Measurements from ENCODE around the gene LYRM7. TPM values are rescaled to one million over a fixed set of nuclear protein-coding genes. Genes with fewer than 3 reads are reported as not detected.
"Not testable (repeated sequence)": the region's sequence is repeated elsewhere in the genome, so short reads cannot be mapped to it uniquely, and the experiment has no call there.

LYRM7 gene
- total and polyA plus RNA-seq, 5 experiments from 2014 or later = 9.3 to 17.7 (median 13.6) TPM

GRCh38 chr5:131185523-131186104 lies 14.9 kb downstream of the LYRM7 start:
- Mint-ChIP-seq H3K36me3 (peaks cover 6 to 46% (median 15%) of the 10 kb centered on the region in 3 donors), H3K4me3 (no peak overlapping the region)

GRCh38 chr5:131186561-131187256 lies 16.0 kb downstream of the LYRM7 start:
- POLR2A ChIA-PET = no interaction called here
- Mint-ChIP-seq H3K36me3 (peaks cover 6 to 47% (median 15%) of the 10 kb centered on the region in 3 donors), H3K27ac (no peak overlapping the region), H3K9me3 (no peaks in the 10 kb centered on the region), H3K4me1 (peaks cover 2 to 11% (median 7%) of the 10 kb centered on the region in 4 donors), H3K4me3 (no peak overlapping the region), H3K27me3 (no peaks in the 10 kb centered on the region)
- ATAC-seq = no peak
- no peak for DNase-seq

More at GRCh38 chr5:131185523-131186104, 14.9 kb downstream of the LYRM7 start:
- Mint-ChIP-seq H3K4me1 (peaks cover 0 to 11% (median 7%) of the 10 kb centered on the region in 4 donors), H3K27me3 (no peaks in the 10 kb centered on the region), H3K27ac (no peak overlapping the region), H3K9me3 (no peaks in the 10 kb centered on the region)
- no peak for DNase-seq
- ATAC-seq = no peak
- POLR2A ChIA-PET = no interaction called here

- Mint-ChIP-seq H3K27ac (peak overlapping the region in 1 of 10 donors; percentile 31), H3K36me3 (peaks cover 1 to 26% (median 7%) of the 10 kb centered on the region in 3 donors), H3K4me1 (peaks cover 4 to 17% (median 10%) of the 10 kb centered on the region in 4 donors), H3K9me3 (no peaks in the 10 kb centered on the region), H3K27me3 (no peaks in the 10 kb centered on the region), H3K4me3 (no peak overlapping the region)
- POLR2A ChIA-PET = interaction anchor here (1.0 kb wide), 1 partner anchor 9 kb away, joined by 3 read pairs; no protein-coding TSS in a partner anchor
- DNase-seq (no peak), ATAC-seq (no peak)
These were observed 22.4 kb downstream of the LYRM7 start for GRCh38 chr5:131193106-131193505.

GRCh38 chr5:131193897-131194296 lies 23.2 kb downstream of the LYRM7 start:
- Mint-ChIP-seq H3K36me3 (peaks cover 4 to 25% (median 7%) of the 10 kb centered on the region in 3 donors), H3K4me1 (peaks cover 6 to 20% (median 10%) of the 10 kb centered on the region in 4 donors), H3K27ac (peak overlapping the region in 2 of 10 donors; percentile 34 to 61)
- H3K9me3 Mint-ChIP-seq, H3K27me3 Mint-ChIP-seq, ATAC-seq, DNase-seq, H3K4me3 Mint-ChIP-seq: not testable (repeated sequence)
- POLR2A ChIA-PET = interaction anchor here (1.0 kb wide), 1 partner anchor 8 kb away, joined by 3 read pairs; no protein-coding TSS in a partner anchor

- no peak overlapping the region for H3K4me3 Mint-ChIP-seq
- peaks cover 6 to 20% (median 10%) of the 10 kb centered on the region in 4 donors for H3K4me1 Mint-ChIP-seq
- POLR2A ChIA-PET = interaction anchor here (1.0 kb wide), 1 partner anchor 68 kb away, joined by 3 read pairs; no protein-coding TSS in a partner anchor
- no peak for ATAC-seq
- no peaks in the 10 kb centered on the region for H3K9me3 Mint-ChIP-seq
- no peak for DNase-seq
- no peaks in the 10 kb centered on the region for H3K27me3 Mint-ChIP-seq
- H3K27ac Mint-ChIP-seq = peak overlapping the region in 3 of 10 donors; percentile 2 to 61 (median 36)
- H3K36me3 Mint-ChIP-seq = peaks cover 4 to 20% (median 7%) of the 10 kb centered on the region in 3 donors
These were observed 24.0 kb downstream of the LYRM7 start for GRCh38 chr5:131194725-131195124.

- H3K4me3 Mint-ChIP-seq = no peak overlapping the region
- POLR2A ChIA-PET = interaction anchor here (0.5 to 1.5 kb wide), 2 partner anchors 14 to 179 kb away, joined by 3 to 5 read pairs; no protein-coding TSS in a partner anchor
- peak overlapping the region in 6 of 10 donors; percentile 4 to 69 (median 54) for H3K27ac Mint-ChIP-seq
- DNase-seq (no peak), ATAC-seq (no peak)
- peaks cover 4 to 19% (median 11%) of the 10 kb centered on the region in 3 donors for H3K36me3 Mint-ChIP-seq
- H3K9me3 Mint-ChIP-seq = no peaks in the 10 kb centered on the region
- no peaks in the 10 kb centered on the region for H3K27me3 Mint-ChIP-seq
- H3K4me1 Mint-ChIP-seq = peaks cover 6 to 19% (median 10%) of the 10 kb centered on the region in 4 donors
These were observed 25.0 kb downstream of the LYRM7 start for GRCh38 chr5:131195696-131196095.

- H3K4me1 Mint-ChIP-seq = peaks cover 6 to 19% (median 10%) of the 10 kb centered on the region in 4 donors
- no peaks in the 10 kb centered on the region for H3K9me3 Mint-ChIP-seq
- no peak overlapping the region for H3K4me3 Mint-ChIP-seq
- peaks cover 4 to 19% (median 11%) of the 10 kb centered on the region in 3 donors for H3K36me3 Mint-ChIP-seq
- ATAC-seq = no peak
- no peak for DNase-seq
- H3K27ac Mint-ChIP-seq = peak overlapping the region in 3 of 10 donors; percentile 3 to 58 (median 34)
- H3K27me3 Mint-ChIP-seq = no peaks in the 10 kb centered on the region
- POLR2A ChIA-PET = interaction anchor here (0.6 to 1.9 kb wide), 4 partner anchors 8 to 79 kb away, joined by 3 to 6 read pairs (median 4); no protein-coding TSS in a partner anchor
These were observed 25.6 kb downstream of the LYRM7 start for GRCh38 chr5:131196331-131196730.

GRCh38 chr5:131198625-131199024 lies 27.9 kb downstream of the LYRM7 start:
- DNase-seq = no peak
- no peak for ATAC-seq
- POLR2A ChIA-PET = interaction anchor here (0.7 kb wide), 2 partner anchors 123 to 168 kb away, joined by 3 to 6 read pairs; no protein-coding TSS in a partner anchor
- no peaks in the 10 kb centered on the region for H3K9me3 Mint-ChIP-seq
- no peaks in the 10 kb centered on the region for H3K27me3 Mint-ChIP-seq
- no peak overlapping the region for H3K27ac Mint-ChIP-seq
- peaks cover 4 to 16% (median 11%) of the 10 kb centered on the region in 3 donors for H3K36me3 Mint-ChIP-seq
- no peak overlapping the region for H3K4me3 Mint-ChIP-seq
- H3K4me1 Mint-ChIP-seq = peaks cover 6 to 17% (median 9%) of the 10 kb centered on the region in 4 donors

GRCh38 chr5:131200560-131200959 lies 29.8 kb downstream of the LYRM7 start:
- no peaks in the 10 kb centered on the region for H3K9me3 Mint-ChIP-seq
- no peak overlapping the region for H3K4me3 Mint-ChIP-seq
- H3K4me1 Mint-ChIP-seq = peaks cover 2 to 11% (median 6%) of the 10 kb centered on the region in 4 donors
- no peak for DNase-seq
- H3K27ac Mint-ChIP-seq = no peak overlapping the region
- H3K36me3 Mint-ChIP-seq = peaks cover 4 to 17% (median 11%) of the 10 kb centered on the region in 3 donors
- ATAC-seq = no peak
- POLR2A ChIA-PET = no interaction called here
- no peaks in the 10 kb centered on the region for H3K27me3 Mint-ChIP-seq

- H3K27me3 Mint-ChIP-seq = no peaks in the 10 kb centered on the region
- H3K4me3 Mint-ChIP-seq = no peak overlapping the region
- peaks cover 11 to 34% (median 28%) of the 10 kb centered on the region in 4 donors for H3K4me1 Mint-ChIP-seq
- peaks cover 0 to 7% (median 7%) of the 10 kb centered on the region in 3 donors for H3K36me3 Mint-ChIP-seq
- no peaks in the 10 kb centered on the region for H3K9me3 Mint-ChIP-seq
- POLR2A ChIA-PET = no interaction called here
- no peak for ATAC-seq
- no peak for DNase-seq
- H3K27ac Mint-ChIP-seq = peak overlapping the region in 1 of 10 donors; percentile 40
These were observed 34.2 kb downstream of the LYRM7 start for GRCh38 chr5:131204964-131205363.

GRCh38 chr5:131206061-131206460 lies 35.3 kb downstream of the LYRM7 start:
- H3K4me1 Mint-ChIP-seq = peaks cover 20 to 45% (median 39%) of the 10 kb centered on the region in 4 donors
- POLR2A ChIA-PET = interaction anchor here (0.6 to 1.0 kb wide), 2 partner anchors 58 to 408 kb away, joined by 4 to 7 read pairs; partner anchors contain the start of gene CDC42SE2
- H3K36me3 Mint-ChIP-seq = peaks cover 0 to 3% (median 3%) of the 10 kb centered on the region in 3 donors
- ATAC-seq (no peak), DNase-seq (no peak)
- H3K4me3 Mint-ChIP-seq = no peak overlapping the region
- H3K27me3 Mint-ChIP-seq = no peaks in the 10 kb centered on the region
- H3K9me3 Mint-ChIP-seq = no peaks in the 10 kb centered on the region
- H3K27ac Mint-ChIP-seq = peak overlapping the region in 5 of 10 donors; percentile 2 to 80 (median 37)

- peaks cover 0 to 3% (median 3%) of the 10 kb centered on the region in 3 donors for H3K36me3 Mint-ChIP-seq
- no peaks in the 10 kb centered on the region for H3K27me3 Mint-ChIP-seq
- no peak for DNase-seq
- no peak overlapping the region for H3K4me3 Mint-ChIP-seq
- ATAC-seq = no peak
- peaks cover 20 to 51% (median 44%) of the 10 kb centered on the region in 4 donors for H3K4me1 Mint-ChIP-seq
- POLR2A ChIA-PET = interaction anchor here (0.7 to 1.5 kb wide), 3 partner anchors 10 to 57 kb away, joined by 3 to 6 read pairs (median 3); partner anchors contain the start of gene CDC42SE2
- peak overlapping the region in 8 of 10 donors; percentile 2 to 93 (median 47) for H3K27ac Mint-ChIP-seq
- H3K9me3 Mint-ChIP-seq = no peaks in the 10 kb centered on the region
These were observed 36.0 kb downstream of the LYRM7 start for GRCh38 chr5:131206772-131207171.
